ENCODE data around the gene C1QL2. TPM values are rescaled to one million over a fixed set of nuclear protein-coding genes. Genes with fewer than 3 reads are reported as not detected.

The C1QL2 gene
- polyA plus RNA-seq, 1 donor = not detected

DNA sequence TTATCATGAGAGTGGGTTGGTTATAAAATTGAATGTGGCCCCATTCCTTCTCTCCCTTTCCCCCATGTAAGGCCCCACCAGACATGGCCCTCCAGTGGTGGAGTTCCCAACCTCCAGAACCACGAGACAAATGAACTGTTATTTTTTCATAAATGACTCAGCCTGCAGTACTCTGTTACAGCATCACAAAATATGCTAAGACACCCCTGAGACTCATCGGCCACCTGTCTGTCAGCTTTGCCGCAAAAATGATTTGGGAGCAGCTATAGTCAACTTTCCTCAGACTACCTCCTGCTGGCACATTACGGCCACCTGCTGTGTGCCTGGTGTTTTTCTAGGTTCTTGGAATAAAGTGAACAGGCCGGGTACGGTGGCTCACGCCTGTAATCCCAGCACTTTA lies 21.4 kb upstream of the C1QL2 start:
- DNase-seq = no peak

DNA sequence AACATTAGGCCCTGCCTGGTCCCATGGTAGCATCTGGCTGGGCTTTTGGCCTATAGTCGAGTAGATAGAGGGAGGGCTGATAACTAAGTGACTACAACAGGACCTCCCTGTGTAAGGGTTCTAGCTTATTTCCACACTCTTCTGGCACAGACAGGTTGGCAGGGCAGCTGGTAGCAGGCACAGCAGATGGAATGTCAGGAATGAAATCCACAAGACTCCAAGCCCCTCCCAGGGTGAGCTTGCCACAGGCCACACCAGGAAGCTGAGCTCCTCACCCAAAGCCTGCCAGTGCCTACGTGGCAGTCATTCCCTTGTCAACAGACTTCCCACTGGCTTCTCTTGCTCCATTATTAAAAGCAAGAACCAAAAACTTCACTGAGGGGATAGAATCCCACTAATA lies 20.7 kb upstream of the C1QL2 start:
- DNase-seq = no peak

DNA sequence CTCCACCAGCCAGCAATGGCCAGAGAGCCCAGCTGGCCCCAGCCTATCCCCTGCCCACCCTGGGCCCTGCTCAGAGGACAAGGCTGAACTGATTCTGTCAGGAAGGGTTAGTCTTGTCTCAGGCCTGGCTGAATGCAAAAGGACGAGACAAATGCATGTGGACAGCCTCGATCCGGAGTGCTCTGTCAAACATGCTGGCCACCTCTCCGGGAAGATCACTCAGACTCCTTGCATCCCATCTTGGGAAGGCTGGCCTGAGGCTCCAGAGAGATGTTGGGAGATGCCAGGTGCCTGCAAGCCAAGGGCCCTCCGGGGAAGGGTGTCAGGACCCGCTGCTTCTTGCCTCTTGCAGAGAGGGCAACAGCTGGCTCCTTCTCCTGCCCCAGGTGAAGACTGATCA lies 20.2 kb upstream of the C1QL2 start:
- no peak for DNase-seq

DNA sequence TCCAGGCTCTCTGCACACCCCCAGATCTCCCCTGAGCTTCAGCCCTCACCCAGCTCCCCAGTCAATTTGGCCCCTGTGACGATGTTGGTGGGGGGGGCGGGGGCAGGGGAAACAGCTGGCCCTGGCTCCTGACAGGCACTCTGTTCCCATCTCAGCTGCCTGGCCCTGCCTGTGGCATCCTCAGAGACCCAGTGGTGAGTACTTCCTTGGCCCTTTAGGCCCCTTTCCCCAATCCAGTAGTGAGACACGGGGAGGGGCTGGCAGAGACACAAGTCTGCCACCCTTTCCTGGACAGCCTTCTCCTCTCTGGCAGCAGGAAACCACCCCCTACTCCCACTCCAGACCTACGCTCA lies 19.3 kb upstream of the C1QL2 start:
- DNase-seq = no peak

- no peak for DNase-seq
Measured at GRCh38 chr2:119177171-119177837, 18.8 kb upstream of the C1QL2 start.

DNA sequence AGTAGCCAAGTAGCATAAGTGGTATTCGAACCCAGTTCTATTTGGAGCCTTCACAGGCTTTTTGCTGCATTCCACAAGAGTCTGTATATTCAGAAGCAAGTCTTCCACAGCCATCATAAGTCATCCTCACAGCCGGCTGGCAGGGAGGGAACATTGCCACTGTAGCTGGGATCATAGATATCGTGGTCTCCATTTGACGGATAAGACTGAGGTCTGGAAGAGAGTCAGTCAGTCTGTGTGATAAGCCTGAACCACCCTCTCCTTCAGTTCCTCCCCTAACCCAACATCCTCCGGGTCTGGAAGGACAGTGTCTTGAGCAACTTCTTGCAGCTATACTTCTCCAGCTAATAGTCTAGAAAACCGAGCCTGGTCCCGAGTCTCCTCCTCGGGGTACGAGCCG lies 17.0 kb upstream of the C1QL2 start:
- no peak for DNase-seq

- no peak for DNase-seq
Measured at GRCh38 chr2:119174993-119175347, 16.4 kb upstream of the C1QL2 start.

DNA sequence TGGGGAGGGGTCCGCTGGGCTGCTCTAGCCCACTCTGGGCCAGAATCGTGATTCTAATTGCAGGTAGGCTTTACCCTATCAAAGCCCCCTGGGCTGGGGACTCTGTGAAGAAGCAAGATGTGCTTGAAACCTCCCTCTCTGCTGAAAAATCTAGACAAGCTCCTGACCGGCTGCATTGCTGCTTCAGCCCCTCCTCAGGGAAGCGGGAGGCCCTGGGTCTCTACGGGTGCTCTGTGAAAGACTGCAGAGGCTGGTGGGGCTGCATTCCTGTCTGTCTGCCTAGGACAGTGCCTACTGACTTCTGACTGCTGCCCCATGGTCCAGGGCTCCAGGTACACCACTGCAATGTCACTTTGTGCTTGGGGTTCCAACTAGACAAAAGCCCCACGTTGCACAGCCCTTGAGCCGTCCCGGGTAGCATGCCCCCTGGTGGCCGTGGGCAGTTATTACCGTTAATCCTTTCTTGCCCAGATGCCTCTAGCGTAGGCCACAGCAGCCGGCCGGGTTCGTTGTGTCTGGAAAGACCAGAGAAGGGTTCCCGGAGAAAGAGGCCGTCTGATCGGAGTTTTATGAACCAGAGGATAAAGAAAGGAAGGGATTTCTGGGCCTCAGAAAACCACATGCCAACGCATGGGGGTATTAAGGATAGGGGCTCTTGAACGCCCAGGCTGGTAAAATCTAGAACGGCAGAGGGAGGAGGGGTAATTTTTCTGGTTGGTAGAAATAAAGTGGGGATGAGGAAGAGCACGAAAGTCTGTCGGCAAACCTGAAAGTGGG lies 15.9 kb upstream of the C1QL2 start:
- DNase-seq = no peak

GRCh38 chr2:119173556-119174060 lies 15.1 kb upstream of the C1QL2 start:
- DNase-seq = no peak

GRCh38 chr2:119170504-119170903 lies 12.0 kb upstream of the C1QL2 start:
- no peak for DNase-seq

GRCh38 chr2:119169717-119170116 lies 11.2 kb upstream of the C1QL2 start:
- DNase-seq = no peak

GRCh38 chr2:119160361-119160990 lies 1.9 kb upstream of the C1QL2 start:
- DNase-seq = no peak

DNA sequence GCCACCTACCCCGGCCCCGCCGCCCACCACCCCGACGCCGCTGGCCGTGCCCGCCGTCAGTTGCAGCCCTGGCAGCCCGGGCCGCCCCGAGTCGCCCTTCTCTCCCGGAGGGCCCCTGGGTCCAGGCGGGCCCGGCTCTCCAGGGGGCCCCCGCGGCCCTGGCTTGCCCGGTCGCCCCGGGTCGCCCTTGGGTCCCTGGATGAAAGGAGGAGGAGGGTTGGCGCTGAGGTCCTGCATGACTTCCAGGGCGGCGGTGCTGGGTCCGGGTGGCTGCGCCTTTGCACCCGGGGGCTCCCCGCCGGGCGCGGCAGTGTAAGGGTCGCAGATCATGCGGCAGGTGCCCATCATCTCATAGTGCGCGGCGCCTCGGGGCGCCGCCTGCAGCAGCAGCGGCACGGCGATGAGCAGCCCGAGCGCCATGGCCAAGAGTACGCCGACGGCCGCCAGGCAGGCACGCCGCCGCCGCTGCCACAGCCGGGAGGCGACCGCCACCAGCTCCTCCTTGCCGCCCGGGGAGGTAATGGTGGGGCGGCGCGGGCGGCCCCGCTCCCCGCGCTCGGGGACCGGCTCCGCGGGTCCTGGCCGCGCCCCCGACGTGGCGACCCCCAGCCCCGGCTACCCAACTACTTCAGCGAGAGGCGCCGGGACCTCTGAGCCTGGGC lies 570 bp downstream of the C1QL2 start:
- DNase-seq = no peak

GRCh38 chr2:119156891-119157773 lies 1.4 kb downstream of the C1QL2 start:
- no peak for DNase-seq

- no peak for DNase-seq
Measured at GRCh38 chr2:119156105-119156890, 2.3 kb downstream of the C1QL2 start.

DNA sequence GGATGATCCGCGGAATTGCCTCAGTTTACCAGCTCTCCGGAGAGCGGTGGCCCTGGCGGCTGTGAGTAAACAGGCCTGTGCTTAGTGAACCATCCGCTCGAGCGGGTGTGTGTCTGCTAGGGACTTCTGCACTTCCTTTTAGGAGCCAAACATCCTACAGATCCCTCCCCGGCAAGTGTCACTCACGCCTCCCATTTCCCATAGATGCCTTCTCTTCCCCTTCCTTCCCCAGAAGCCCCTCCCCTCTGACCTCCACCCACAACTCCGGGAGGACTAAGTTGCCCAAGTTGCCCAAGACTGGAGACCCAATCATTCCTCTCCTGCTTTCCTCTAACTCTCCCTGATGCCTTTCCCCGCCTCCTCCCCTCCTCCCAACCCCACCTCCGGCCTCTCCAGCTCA lies 2.9 kb downstream of the C1QL2 start:
- DNase-seq = no peak

GRCh38 chr2:119154076-119154475 lies 4.5 kb downstream of the C1QL2 start:
- DNase-seq = no peak

DNA sequence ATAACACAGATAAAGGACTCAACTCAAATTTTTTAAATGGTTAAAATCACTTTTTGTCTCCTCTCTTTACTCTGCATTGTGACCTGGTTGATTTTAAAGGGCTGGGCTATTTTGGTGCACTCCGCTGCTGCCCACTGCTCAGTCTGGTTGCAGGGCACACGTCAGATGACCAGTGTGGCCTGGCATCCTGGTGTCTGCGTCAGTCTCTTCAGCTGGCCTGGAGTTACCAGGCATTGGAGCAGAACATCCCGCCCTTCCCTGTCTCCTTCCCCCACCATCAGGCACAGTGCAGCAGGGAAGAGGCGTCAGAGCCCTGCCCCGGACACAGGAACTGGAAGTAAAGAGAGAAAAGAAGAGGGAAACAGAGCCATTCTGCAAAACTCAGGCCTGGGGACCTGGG lies 8.9 kb downstream of the C1QL2 start:
- DNase-seq = no peak

DNA sequence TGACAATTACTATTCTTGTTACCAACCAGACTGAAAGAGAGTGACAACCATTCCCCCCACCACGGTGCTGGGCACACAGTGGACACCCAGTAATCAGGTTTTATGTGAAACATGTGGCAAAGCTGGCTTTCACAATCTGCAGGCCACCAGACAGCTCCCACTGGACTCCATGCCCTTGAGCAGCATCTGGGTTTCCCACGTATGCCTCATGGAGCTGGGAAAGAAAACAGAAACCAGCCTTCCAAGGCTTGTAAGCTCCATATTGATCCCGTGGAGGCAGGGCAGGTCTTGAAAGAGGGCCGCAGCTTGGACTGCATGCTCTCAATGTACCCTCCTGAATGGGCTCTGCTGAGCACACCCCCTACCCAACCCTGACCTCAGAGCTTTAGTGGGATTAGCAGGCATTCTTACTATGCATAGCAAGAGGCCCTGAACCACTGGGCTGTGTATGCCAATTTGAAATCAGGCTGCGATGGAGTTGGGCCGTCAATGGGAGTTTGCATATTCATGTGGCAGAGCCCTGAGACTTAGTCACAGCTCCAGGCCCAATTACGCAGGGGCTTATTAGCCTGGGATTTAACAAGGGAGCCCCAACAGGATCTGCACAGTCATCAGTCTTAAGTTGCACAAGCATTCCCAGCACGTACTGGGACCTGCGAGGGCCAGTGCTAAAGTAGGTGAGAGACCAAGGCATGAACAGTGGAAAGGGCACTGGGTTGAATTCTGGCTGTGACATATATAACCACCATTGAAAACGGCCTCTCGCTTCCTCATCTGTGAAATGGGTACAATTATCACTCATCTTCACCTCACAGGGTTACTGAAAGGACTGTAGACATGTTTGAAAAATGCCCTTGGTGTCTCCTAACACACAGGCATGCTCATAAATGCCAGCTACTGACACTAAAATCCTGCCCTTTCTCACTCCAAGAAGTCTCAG lies 10.5 kb downstream of the C1QL2 start:
- no peak for DNase-seq

GRCh38 chr2:119144806-119145205 lies 13.7 kb downstream of the C1QL2 start:
- no peak for DNase-seq
